Breast epithelium (tissue), 4 donors: ENCODE measurements around the gene CCL18. TPM values are rescaled to one million over a fixed set of nuclear protein-coding genes. Genes with fewer than 3 reads are reported as not detected.
"Not testable (repeated sequence)": the region's sequence is repeated elsewhere in the genome, so short reads cannot be mapped to it uniquely, and the experiment has no call there.

Experiments used
- DNase-seq, 2 donors: peaks; one replicate each; pipeline ENCODE4 v3.0.0-alpha.2; 2019; ENCODE audit warnings: low spot score in 2 of 2
- H3K27ac ChIP-seq, 2 donors: fragments of 200-600 bp; sonication (generic) in 1 of 2; one replicate each; pipeline ENCODE4 v1.5.1; 2016 to 2019; ENCODE audit warnings: mild to moderate bottlenecking in 1 of 2
- H3K27me3 ChIP-seq, 2 donors: fragments of 200-600 bp; sonication (generic) in 1 of 2; one replicate each; pipeline versions ENCODE4 v1.5.1 to v1.6.0; 2017 to 2019; ENCODE audit warnings: control low read depth in 1 of 2, mild to moderate bottlenecking in 1 of 2
- H3K36me3 ChIP-seq: fragments of 200-600 bp; one replicate; pipeline ENCODE4 v1.5.1; 2019
- H3K4me1 ChIP-seq, 2 donors: fragments of 200-600 bp; sonication (generic); one replicate each; pipeline ENCODE4 v1.5.1; 2016 to 2019; ENCODE audit warnings: control low read depth in 1 of 2
- H3K4me3 ChIP-seq, 3 donors: fragments of 200-600 bp; sonication (generic); 1 replicate in 2 of 3; 2 replicates in 1 of 3; pipeline ENCODE4 v1.5.1; 2016 to 2019; ENCODE audit warnings: mild to moderate bottlenecking in 3 of 3, moderate library complexity in 2 of 3
- H3K9me3 ChIP-seq, 2 donors: fragments of 200-600 bp; sonication (generic) in 1 of 2; one replicate each; pipeline ENCODE4 v1.5.1; 2016 to 2019; ENCODE audit warnings: control low read depth in 1 of 2
- POLR2A ChIP-seq: fragments of 450-650 bp; IDR thresholded peaks from one replicate; pipeline ENCODE4 v1.6.1; 2016; ENCODE audit warnings: antibody characterized with exemption, mild to moderate bottlenecking, moderate library complexity
- POLR2AphosphoS5 ChIP-seq, 3 donors: sonication (generic); formaldehyde crosslinking; IDR thresholded peaks; one replicate each; pipeline ENCODE4 v1.6.1; 2017; ENCODE audit warnings: antibody characterized with exemption in 3 of 3
- intact Hi-C: fragments of 100-400 bp; cut with DNase I; formaldehyde crosslinking; loops from one replicate; pipeline ENCODE4 v1.15.1; 2023; ENCODE audit warnings: low total_unique reads
- total RNA-seq, 3 donors: library from RNA; depleted of rRNA; stranded (reverse); fragments of >200 nt; gene quantifications; one replicate each; pipeline ENCODE4 v1.1.0, GENCODE V29; 2016
- TF ChIP-seq, protein P1 (sequence below), 3 donors: fragments of 450-650 bp; IDR thresholded peaks; one replicate each; pipeline ENCODE4 v1.5.1; 2016 to 2017; ENCODE audit warnings: antibody characterized with exemption in 3 of 3, mild to moderate bottlenecking in 3 of 3, moderate library complexity in 3 of 3

CCL18 gene
- total RNA-seq, 3 donors from 2014 or later = 1.3 to 116 TPM; not detected in 1

DNA sequence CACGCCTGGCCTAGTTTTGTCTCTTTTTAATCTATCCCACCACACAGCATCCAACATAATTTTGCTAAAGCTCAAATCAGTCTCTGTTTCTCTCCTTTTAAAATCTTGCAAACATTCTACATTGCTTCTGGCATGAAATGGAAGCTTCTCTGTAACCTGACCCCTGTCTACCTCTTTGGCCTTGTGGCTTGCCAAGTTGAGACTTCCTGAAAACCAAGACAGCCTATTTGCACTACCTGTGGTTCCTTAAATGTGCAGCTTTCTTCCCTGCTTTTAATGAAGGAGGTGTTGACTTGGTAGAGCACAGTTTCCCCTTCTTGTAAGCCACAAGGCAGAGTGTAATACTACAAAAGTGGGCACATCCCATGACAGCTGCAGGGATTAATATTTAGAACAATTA is 31.9 kb downstream of the CCL18 start:
- Histone ChIP-seq H3K27me3 (no peaks in the 10 kb centered on the region), H3K4me3 (no peak overlapping the region), H3K4me1 (no peaks in the 10 kb centered on the region), H3K27ac (no peak overlapping the region), H3K36me3 (no peaks in the 10 kb centered on the region), H3K9me3 (no peaks in the 10 kb centered on the region)
- intact Hi-C loops = no loop called here
- DNase-seq = no peak
- no peak for TF ChIP-seq POLR2A
- TF ChIP-seq, protein P1, sequence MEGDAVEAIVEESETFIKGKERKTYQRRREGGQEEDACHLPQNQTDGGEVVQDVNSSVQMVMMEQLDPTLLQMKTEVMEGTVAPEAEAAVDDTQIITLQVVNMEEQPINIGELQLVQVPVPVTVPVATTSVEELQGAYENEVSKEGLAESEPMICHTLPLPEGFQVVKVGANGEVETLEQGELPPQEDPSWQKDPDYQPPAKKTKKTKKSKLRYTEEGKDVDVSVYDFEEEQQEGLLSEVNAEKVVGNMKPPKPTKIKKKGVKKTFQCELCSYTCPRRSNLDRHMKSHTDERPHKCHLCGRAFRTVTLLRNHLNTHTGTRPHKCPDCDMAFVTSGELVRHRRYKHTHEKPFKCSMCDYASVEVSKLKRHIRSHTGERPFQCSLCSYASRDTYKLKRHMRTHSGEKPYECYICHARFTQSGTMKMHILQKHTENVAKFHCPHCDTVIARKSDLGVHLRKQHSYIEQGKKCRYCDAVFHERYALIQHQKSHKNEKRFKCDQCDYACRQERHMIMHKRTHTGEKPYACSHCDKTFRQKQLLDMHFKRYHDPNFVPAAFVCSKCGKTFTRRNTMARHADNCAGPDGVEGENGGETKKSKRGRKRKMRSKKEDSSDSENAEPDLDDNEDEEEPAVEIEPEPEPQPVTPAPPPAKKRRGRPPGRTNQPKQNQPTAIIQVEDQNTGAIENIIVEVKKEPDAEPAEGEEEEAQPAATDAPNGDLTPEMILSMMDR (IDR thresholded peaks at IDR 0.05) = no peak
- TF ChIP-seq POLR2AphosphoS5 (IDR thresholded peaks at IDR 0.05) = no peak

DNA sequence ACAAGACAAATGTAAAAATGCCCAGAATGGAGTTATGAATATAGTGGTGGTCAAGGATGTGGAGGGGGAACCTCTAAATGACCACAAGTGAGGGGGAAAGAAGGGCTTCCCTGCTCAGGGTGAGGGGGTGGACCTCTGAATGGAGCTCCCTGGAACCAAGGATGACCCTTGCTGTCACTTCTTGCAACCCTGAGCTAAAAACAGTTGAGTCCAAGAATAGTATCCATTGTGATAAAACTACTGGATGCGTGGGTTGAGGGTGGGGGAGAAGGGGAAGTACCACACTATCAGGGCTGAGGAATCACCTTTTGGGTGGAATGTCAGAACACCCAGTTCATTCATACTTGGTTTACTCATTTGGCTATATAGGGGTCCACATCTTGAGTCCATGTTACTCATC is 34.9 kb downstream of the CCL18 start:
- H3K36me3 ChIP-seq, H3K4me3 ChIP-seq, H3K27ac ChIP-seq, DNase-seq, H3K27me3 ChIP-seq, H3K4me1 ChIP-seq, H3K9me3 ChIP-seq, intact Hi-C loops: not testable (repeated sequence)

DNA sequence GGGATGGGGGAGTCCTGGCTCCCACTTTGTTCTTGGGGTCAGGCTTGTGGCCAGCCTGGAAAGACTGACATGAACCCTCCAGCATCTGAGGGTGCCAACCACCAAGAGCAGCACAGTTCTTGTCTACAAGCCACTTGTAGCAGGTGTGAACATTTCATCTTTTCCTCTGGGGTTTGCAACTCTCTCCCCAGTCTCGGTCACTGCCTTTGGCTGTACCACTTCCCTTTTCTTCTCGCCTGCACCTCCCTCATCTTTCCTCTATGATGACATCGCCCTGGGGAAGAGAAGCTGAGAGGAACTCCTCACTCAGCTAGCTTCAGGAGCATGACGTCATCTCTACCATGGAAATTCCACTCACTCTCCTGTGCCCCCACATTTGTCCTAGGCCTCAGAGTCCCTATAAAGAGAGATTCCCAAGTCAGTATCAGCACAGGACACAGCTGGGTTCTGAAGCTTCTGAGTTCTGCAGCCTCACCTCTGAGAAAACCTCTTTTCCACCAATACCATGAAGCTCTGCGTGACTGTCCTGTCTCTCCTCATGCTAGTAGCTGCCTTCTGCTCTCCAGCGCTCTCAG is 39.4 kb downstream of the CCL18 start, which contains the start of gene CCL4:
Gene CCL4 (plus strand): TSS at position 427 of the 575 bp plus-strand sequence. CDS start 79 bp downstream, at position 506.
- H3K4me3 ChIP-seq = not testable (repeated sequence)

DNA sequence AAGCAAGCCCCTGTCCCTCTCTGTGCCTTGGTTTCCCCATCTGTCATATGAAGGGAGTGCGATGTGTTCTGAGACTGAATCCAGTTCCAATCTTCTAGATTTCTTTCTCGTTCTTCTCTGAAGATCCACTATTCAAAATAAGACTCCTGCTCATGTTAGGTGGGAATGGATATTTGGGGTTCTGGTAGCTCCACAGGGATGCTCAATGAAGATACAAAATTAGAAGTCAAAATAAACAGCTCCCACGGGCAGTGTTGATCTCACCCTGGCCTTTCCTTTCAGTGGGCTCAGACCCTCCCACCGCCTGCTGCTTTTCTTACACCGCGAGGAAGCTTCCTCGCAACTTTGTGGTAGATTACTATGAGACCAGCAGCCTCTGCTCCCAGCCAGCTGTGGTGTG is 40.2 kb downstream of the CCL18 start:
- H3K27ac ChIP-seq, H3K36me3 ChIP-seq, DNase-seq, H3K27me3 ChIP-seq, H3K4me3 ChIP-seq, H3K4me1 ChIP-seq, H3K9me3 ChIP-seq, intact Hi-C loops: not testable (repeated sequence)

More for the DNA sequence above, 39.4 kb downstream of the CCL18 start, which contains the start of gene CCL4:
- H3K27ac ChIP-seq, intact Hi-C loops, H3K27me3 ChIP-seq, H3K9me3 ChIP-seq, H3K36me3 ChIP-seq, H3K4me1 ChIP-seq, DNase-seq: not testable (repeated sequence)

DNA sequence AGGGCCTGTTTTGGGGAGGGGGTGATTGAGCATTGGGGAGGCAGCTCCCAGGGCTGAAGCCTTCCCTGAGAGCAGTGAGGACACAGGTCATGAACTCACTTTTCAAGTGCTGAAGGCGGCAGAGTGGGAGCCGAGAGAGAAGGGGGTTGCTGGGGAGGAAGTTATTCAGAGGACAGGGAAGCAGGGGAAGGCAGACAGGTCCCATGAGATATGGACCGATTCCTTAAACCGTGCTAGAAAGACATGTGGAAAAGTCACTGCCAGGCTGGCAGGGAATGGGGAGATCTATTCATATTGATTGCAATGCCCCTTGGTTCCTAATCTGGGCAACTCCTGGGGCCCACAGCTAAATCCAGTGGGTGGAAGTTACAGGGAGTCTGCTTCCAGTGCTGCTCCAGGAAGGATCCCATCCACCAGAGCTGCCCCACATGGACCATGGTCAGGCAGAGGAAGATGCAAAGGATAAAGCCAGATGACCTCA is 40.7 kb downstream of the CCL18 start:
- Histone ChIP-seq H3K9me3 (no peaks in the 10 kb centered on the region), H3K4me1 (no peaks in the 10 kb centered on the region), H3K36me3 (no peaks in the 10 kb centered on the region), H3K27ac (no peak overlapping the region), H3K27me3 (no peaks in the 10 kb centered on the region), H3K4me3 (no peak overlapping the region)
- DNase-seq = no peak
- TF ChIP-seq POLR2A (no peak), POLR2AphosphoS5 (IDR thresholded peaks at IDR 0.05) (no peak)
- TF ChIP-seq, protein P1 (IDR thresholded peaks at IDR 0.05) = no peak
- intact Hi-C loops = no loop called here

DNA sequence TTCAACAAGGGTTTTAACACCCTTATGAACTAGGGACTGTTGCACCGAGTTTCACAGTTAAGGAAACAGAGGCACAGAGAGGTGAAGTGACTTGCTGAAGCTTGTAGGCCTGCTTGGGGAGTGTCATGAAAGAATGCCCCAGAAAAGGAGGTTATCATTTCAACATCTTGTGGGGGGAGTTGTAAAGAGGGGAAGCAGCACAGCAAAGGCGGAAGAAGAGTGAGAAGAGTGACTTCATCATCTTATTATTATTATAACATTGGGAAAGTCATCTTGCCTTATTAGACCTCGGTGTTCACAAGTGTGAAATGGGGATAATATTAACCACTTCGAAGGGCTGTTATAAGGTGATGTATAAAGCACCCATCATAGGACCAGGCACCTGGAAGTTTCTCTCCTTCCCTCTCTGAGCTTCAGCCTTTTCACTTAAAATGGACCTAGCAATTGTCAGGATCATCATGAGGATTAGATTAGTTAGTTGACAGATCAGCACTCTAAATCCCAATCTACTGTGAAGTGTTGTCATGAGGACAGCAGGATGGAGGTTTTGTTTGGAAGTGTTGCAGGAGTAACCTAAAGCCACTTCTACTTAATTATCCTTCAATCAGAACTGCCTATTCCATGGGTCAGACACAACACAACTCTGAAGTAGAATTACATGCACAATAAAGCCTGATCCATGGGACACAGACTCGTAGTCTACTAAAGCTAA is 41.9 kb downstream of the CCL18 start:
- Histone ChIP-seq H3K27me3 (no peaks in the 10 kb centered on the region), H3K4me1 (no peaks in the 10 kb centered on the region), H3K4me3 (no peak overlapping the region), H3K9me3 (no peaks in the 10 kb centered on the region), H3K27ac (no peak overlapping the region), H3K36me3 (no peaks in the 10 kb centered on the region)
- intact Hi-C loops = no loop called here
- no peak for DNase-seq
- TF ChIP-seq POLR2AphosphoS5 (IDR thresholded peaks at IDR 0.05) = no peak
- no peak for TF ChIP-seq POLR2A
- TF ChIP-seq, protein P1 (IDR thresholded peaks at IDR 0.05) = no peak
